HG02588 (cell line): ENCODE data around the gene ADCK1.
"Not testable (repeated sequence)": the region's sequence is repeated elsewhere in the genome, so short reads cannot be mapped to it uniquely, and the experiment has no call there.

Experiments
- ATAC-seq: cut with Tn5 transposase; IDR thresholded peaks from one replicate; pipeline ENCODE4 v1.9.1; 2021; ENCODE audit warnings: mild to moderate bottlenecking, moderate library complexity; ENCODE audit not compliant: unreplicated experiment

Gene ADCK1, protein sequence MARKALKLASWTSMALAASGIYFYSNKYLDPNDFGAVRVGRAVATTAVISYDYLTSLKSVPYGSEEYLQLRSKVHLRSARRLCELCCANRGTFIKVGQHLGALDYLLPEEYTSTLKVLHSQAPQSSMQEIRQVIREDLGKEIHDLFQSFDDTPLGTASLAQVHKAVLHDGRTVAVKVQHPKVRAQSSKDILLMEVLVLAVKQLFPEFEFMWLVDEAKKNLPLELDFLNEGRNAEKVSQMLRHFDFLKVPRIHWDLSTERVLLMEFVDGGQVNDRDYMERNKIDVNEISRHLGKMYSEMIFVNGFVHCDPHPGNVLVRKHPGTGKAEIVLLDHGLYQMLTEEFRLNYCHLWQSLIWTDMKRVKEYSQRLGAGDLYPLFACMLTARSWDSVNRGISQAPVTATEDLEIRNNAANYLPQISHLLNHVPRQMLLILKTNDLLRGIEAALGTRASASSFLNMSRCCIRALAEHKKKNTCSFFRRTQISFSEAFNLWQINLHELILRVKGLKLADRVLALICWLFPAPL

DNA sequence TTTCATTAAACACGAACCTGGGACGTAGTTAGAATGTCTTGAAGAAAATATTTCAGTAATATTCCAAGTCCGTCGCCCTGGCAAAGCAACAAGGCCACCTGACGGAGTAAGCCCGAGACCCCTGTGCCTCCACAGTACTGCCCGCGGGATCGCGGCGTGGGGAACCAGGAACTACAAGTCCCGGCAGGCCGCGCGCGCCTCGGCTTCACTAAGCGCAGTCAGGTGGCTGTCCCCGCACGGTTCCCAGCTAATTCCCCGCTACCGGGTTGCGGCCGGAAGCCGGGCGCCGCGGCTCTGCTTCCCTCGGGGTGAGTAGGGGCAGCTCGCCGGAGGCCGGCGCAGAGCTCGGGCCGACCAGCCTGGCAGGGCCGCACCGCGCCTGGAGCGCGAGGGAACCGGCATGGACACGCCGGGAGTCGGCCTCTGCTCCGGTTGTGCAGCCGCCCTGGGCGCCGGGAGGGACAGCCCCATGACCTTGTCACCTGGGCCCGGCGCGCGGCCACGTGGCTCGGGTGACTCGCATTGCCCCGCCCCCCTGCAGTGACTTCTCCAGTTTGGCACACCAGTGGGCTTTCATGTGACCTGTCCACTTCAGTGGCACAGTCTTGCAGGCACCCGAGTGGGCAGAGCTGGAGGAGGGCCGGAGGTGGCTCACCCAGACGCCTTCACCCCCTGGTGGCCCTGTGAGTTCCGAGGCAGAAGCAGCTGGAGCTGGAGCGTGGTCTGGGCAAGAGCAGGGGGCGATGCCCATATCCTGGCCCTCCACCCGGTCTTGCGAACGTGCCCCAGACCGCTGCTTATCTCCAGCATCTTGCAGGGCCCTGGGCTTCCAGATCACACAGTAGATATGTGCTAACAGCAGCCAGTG lies at the start of gene ADCK1:
ADCK1 (plus strand) TSS at position 247 of the 868 bp plus-strand sequence. CDS start 18,870 bp downstream, outside the sequence.
- peak; percentile 95 for ATAC-seq

DNA sequence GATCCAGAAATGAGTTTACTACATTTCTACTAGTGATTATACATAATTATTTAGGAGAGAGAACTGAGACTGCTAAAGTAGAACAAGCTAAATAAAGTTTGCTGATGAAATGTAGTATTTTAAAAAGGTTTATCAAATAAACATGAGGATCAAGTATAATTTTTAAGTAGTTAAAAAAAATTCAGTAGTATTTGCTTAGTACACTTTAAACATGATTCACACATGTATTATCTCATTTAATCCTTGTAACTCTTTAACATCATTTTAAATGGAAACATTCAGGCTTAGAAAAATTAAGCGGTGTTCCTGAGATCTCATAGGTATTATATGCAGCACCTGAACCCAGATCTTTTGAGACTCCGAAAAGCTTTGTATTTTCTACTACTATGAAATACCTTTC lies 47.6 kb upstream of the ADCK1 start:
- ATAC-seq = no peak

DNA sequence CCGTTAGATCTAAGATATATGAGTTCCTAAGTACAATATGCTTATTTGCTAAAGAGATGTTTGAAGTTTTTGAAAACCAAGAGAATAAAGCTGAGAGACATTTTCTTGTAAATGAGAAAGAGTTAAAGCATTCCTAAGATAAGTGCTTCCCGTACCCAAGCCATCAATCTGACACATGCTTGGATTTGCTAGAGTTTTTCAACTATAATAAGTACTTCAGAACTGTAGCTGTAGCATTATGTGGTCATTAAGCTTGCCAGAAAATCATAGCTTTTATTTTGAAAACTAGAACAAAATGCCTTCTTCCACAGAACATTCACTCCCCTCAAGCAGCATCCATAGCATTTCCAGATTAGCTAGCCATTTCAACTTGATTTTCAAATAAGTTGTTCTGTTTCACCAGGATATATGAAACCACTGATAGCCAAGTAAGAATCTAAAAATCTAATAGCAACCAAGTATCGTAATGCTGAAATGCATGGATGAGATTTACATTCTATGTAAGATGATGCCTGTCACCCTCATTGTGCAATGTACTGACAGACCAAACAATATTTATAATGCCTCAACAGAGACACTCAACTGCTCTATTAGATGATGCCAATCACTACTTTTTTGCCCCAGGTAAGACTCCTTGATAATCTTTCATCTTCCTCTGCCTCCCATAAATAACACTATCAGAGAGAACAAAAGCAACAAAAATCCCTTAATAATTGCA lies 47.0 kb upstream of the ADCK1 start:
- ATAC-seq = no peak

DNA sequence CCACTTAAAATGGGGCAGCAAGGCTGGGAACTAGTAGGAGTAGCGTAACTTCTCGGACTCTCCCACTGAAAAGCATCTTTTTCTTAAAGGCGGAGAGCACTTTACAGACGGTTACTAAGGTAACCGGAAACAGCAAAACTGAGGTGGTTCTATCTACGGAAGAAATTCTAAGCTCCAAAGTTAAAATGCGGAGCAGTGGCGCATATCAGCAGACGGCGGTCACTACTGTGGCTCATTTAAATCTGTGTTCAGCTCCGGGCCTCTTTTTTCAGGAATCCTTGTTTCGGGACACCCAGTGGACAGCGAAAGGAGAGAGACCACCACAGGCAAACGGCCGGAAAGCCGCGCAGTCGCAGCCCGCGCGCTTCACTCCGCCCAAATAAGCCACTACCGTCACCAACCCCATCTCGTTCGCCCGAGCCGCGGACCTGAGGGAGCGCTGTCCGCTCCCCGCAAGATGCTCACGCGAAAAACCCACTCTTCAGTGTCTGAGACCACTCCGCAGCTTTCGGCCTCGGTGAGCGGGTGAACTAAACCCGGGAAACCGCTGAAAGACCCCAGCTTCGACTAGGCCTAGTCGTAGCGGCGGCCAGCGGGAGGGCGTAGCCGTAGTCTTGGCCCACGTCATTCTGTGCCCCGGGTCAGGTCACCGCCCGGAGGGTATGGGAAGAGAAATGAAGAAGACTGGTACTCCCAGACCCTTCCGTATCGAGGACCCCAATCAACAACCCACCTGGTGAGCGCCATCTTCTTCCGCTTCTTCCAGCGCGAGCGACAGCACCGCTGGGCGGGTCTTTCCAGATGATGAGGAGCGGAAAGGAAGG lies 39.3 kb upstream of the ADCK1 start, which contains the start of gene SNW1:
SNW1 (minus strand) TSS at position 776 of the 824 bp plus-strand sequence; CDS start at position 747, 29 bp downstream.
- ATAC-seq = peak; percentile 93

DNA sequence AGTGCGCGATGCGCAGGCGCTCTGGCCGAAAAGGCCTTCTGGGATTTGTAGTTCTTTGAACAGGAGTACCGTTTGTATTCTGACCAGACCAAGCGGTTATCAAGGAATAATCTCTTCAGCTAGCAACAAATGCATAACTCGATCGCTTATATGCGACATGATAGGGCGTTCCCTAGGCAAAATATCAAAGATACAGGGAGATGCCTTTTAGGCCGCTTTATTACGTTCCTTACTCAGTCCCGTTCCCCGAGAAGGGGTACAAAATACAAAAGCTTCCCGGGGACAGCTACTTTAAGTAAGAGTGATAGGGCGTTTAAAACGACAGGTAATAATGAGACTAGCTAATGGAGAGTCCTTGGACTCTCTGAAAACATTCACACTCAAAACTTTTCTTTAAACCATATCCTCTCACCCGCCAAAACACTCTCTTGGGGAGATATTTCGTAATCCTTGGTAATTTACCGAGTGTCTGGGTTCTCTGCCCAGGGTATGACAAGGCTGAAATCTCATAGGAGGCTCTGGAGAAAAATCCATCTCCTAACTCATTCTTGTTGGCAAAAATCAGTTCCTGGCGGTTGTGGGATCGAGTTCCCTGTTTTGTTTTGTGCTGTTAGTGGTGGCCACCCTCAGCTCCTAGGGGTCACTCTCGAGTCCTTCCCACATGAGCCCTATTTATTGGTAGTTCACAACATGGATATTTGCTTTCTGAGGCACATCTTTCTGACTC lies 38.5 kb upstream of the ADCK1 start:
- ATAC-seq = peak; percentile 20

DNA sequence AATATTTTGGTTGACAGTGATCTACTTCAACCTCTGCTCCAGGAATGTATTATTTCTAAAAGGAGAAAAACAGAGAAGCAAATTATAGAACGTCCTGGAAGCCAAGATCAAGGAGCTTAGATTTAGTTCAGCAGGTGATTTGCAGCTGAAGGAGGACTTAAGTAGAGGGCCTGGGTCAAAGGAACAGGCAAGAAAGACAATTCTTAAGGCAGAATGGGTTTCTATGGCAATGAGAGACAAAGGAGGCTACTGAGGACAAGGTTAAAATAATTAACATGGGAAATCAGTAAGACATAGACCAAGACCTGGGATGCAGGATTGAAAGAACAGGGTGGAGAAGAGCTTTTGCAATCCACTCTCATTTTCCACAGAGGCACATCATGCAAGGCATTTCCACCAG lies 36.6 kb upstream of the ADCK1 start:
- no peak for ATAC-seq

DNA sequence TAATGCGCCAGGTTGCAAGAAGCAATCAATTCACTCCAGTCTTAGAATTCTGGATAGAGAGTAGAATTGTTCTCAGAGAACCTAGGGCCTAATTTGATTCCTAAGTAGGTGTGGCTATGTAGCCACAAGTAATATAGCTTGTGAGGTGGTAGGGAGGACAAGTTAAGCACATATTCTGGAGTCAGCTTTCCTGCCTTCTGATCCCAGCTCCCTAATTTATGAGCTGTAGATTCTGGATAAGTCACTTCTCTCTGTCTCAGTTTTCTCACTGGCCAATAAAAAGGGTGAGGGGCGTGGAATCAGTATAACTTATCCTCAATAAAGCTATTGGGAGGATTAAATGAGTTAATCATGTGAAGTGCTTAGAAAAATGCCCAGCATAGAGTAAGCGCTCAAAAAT lies 35.9 kb upstream of the ADCK1 start:
- no peak for ATAC-seq

DNA sequence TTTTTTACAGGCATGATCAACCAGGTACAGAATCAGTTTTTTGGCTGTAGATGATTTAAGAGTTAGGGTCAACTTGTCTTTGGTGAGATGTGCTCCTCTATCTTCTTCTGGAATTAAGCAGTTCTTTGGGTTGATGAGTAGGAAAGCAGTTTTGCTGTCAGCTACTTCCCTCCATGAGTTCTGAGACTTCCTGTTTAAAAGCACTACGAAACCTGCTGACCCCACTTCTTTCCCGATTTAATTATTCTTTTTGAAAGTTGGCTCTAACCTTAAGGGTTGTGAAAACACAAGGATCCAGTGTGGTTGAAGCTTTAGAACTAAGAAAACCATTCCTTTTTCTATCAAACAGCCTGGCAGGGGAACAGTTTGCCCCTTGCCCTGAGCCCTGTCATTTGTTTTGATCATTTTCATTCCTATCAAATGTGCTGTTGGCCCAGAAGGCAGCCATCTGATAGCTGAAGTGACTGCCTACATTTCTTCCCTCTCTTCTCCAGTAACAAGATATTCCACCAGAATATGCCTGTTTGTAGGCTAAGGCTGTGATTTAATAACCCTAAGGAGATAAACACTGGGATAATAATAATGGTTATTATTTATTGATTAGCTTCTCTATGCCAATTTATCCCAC lies 31.4 kb upstream of the ADCK1 start:
- not testable (repeated sequence) for ATAC-seq

DNA sequence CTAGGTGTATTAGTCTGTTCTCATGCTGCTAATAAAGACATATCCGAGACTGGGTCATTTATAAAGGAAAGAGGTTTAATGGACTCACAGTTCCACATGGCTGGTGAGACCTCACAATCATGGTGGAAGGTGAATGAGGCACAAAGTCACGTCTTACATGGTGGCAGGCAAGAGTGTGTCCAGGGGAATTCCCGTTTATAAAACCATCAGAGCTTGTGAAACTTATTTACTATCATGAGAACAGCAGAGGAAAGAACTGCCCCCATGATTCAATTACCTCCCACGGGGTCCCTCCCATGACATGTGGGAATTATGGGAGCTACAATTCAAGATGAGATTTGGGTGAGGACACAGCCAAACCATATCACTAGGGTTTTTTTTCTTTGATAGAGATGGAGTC lies 25.9 kb upstream of the ADCK1 start:
- ATAC-seq = not testable (repeated sequence)

DNA sequence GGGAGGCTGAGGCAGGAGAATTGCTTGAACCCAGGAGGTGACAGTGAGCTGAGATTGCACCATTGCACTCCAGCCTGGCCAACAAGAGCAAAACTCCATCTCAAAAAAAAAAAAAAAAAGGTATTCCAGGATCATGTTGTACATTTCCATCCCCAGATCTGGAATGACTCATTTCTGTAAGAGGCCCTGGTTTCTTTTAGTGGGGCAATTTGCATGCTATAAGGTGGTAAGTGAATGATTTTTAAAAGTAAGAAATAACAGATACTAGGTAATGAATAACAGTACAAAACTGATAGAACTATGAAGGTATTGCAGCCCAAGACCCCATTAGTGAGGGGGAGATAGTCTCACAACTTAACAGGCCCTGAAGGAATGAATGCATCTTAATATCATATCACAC lies 17.7 kb upstream of the ADCK1 start:
- ATAC-seq = no peak

DNA sequence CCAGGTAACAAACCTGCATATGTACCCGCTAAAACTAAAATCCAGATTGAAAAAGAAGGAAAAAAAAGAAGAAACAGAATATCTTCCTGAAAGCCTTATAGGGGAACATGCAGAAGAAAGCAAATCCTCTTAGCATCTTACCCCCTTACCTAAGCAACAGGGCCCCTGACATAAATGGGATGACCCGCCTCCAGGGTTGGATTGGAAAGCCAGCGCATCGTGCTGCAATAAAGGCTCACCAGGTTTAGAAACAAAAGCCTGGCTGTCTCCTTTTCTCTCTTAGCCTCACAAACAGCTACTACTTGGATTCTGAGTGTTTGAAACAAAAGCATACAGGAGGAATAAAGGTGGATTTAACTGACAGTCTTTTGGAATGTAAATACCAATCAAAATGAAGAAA lies 13.8 kb upstream of the ADCK1 start:
- ATAC-seq = no peak

DNA sequence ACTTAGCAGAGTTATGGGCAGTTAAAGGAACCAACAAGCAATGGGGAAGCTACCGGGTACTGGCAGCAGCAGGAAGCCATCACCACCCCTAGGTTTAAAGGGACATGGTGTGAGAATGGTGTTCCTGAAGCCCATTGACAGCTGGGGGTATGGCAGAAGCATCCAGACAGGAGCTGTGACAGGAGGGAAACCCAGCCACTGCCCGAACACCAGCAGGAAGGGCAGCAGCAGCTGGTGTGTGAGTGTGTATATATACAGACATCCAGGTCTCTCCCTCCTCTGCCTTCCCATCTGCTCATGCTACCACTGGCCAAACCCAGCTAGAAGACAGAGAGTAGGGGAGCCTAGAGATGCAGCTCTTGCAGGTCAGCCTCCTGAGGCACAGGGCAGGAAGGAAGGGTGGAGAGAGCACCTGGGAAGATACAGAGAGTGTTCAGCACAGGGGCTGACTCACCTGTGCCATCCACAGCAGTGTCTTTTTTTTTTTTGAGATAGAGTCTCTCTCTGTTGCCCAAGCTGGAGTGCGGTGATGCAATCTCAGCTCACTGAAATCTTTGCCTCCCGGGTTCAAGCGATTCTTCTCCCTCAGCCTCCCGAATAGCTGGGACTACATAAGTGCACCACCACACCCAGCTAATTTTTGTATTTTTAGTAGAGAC lies 9.2 kb upstream of the ADCK1 start:
- ATAC-seq = no peak

DNA sequence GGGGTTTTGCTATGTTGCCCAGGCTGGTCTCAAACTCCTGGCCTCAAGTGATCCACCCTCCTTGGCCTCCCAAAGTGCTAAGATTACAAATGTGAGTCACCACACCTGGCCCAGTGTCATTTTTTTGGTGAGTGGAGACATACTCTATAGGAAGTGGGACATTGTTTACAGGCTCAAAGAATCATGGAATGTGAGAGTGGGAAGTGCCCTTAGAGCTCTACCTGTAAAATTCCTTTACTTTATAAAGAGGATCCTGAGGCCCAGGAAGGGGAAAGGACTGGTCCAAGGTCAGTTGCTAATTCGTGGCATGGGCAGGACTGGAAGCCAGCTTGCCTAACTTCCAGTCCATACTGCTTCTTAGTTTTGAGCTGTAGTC lies 8.7 kb upstream of the ADCK1 start:
- ATAC-seq = no peak

DNA sequence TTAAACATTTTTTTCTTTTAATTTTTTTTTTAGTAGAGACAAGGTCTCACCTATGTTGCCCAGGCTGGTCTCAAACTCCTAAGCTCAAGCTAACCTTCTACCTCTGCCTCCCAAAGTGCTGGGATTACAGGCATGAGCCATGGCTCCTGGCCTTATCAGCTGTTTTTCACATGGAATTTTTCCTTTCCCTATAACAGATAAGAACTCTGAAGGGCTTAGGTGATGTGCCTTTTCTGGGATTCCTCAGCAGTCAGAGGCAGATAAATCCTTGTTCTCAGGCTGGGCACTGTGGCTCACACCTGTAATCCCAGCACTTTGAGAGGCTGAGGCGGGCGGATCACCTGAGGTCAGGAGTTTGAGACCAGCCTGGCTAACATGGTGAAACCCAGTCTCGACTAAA lies 6.7 kb upstream of the ADCK1 start:
- not testable (repeated sequence) for ATAC-seq

DNA sequence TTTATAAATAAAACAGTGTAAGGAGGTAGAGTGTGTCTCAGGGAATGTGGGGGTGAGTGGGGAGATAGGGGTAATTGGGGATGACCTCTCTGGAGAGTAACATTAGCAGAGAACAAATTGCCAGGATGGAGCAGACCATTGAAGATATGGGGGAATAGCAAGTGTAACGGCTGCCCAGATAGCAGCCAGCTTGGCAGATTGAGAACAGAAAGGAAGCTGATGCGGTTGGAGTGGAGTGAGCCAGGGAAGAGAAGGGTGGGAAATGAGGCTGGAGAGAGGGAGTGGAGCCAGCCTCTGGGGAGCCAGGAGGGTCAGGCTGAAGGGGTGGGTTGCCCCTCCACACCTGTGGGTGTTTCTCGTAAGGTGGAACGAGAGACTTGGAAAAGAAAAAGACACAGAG lies 5.6 kb upstream of the ADCK1 start:
- no peak for ATAC-seq

DNA sequence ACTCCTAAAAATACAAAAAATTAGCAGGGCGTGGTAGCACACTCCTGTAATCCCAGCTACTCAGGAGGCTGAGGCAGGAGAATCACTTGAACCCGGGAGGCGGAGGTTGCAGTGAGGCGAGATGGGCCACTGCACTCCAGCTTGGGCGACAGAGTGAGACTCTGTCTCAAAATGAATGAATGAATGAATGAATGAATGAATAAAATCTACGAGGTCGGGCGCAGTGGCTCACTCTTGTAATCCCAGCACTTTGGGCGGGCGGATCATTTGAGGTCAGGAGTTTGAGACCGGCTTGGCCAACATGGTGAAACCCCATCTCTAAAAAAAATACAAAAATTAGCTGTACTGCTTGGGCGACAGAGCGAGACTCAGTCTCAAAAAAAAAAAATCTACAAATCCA lies 453 bp upstream of the ADCK1 start:
- not testable (repeated sequence) for ATAC-seq

DNA sequence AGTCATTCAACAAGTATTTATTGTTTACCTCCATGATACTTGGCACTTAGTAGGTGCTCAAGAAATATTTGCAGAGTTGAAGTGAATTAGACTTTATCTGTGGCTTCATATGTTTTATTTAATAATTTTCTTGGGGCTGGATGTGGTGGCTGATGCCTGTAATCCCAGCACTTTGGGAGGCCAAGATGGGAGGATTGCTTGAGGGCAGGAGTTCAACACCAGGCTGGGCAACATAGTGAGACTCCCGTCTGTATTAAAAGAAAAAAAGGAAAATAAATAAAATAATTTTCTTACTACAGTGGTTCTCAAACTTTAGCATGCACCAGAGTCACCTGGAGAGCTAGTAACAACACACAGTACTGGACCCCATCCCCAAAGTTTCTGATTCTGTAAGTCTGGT lies 905 bp downstream of the ADCK1 start:
- ATAC-seq = no peak

DNA sequence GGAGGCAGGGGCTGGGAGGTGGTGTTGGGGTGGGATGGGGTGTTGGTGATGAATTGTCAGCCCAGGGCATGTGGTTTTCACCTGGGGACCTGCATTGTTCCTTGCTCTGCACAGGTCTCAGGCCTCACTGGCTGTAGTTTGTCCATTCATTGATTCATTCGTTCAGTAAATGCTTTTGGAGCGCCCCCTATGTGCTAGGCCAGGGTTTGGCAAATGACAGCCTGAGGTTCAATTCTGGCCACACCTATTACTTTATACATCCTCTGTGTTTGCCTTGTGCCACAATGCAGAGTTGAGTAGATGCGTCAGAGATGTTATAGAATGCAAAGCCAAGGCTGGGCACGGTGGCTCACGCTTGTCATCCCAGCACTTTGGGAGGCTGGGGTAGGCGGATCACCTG lies 4.7 kb downstream of the ADCK1 start:
- no peak for ATAC-seq

DNA sequence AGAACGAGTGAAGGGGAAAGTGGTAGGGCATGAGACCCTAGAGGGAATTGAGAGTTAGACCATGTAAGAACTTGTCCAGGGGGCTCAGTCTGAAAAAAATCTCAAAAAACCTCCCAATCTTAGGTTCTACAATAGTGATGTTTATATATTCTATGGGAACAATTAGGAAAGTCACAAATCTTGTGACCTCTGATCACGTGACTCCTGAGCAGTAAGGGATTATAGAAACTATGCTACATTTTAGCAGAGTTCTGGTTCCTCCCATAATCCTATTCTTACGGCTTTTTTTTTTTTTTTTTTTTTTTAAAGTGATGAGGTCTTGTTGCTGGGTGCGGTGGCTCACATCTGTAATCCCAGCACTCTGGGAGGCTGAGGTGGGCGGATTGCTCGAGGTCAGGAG lies 5.8 kb downstream of the ADCK1 start:
- ATAC-seq = no peak
